Activated effector memory CD4-positive, alpha-beta T cell treated with anti-CD3 and anti-CD28 coated beads, Interleukin-2, amount 50 U/mL, for 16 hours (primary cell): ENCODE data around the gene GATC.

Experiments used
- DNase-seq: peaks from one replicate; pipeline ENCODE4 v3.0.0-alpha.2; 2020

The GATC gene

DNA sequence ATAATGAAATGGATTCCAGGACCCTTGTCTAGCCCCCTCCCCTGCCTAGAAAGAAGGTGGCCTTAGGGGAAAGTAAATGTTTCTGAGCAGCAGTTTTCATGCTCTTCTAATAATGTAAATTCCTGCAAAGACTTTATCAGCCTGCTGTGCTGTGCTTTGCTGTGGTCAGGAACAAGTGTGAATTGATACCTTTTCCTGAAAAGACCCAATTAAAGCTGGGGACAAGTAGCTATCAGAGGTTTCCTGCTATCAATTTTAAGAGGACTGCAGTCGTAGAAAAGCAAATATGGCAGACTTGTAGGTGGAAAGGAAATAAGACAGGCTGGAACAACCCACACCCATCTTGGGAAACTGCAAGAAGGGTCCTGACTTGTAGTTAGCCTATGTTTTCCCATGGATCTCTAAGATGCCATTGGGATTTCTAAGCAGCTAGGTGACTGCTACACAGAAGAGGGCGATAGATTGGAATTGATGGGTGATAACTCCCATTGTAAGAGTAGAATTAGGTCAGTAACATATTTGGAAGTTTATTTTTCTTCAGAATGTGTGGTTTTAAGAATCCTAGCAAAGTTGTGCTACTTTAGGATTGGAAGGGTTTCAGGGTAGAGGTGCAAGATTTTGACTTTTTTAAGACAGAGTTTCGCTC lies 52.7 kb downstream of the GATC start:
- no peak for DNase-seq

DNA sequence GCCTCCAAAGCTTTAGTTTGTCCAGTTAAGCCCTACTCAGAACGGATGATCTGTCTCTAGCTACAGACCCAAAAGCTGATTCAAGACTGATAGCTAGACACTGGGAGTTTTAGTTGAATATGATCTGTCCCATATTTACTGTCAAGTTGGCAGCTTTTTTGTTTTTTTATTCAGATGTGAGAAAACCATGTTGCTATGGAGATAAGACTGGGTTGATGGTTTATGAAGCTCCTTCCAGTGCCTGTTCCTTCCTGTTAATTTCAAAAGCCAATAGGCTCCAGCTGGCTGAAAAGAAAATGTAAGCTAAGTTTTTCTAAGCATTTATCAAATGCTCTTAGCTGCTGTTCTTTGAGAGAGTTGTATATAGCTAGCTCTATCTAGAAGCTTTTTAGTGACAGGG lies 54.3 kb downstream of the GATC start:
- no peak for DNase-seq

DNA sequence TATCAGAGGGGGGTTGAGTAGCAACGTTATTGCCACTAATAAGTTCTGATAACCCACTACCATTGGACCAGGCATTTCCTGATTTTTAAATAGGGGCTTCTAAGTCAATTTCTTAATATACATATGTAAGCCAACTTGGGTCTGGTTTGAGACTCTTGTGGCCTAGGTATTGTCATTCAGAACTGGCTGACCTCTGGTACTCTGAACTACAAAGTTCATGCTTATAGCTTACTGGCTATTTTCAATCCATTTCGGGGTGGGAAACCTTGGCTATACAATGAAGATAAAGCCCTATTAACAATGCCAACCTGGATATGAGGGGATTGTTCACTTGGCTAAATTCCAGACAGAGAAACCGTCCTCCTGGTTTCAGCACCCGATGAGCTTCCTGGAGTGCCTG lies 58.3 kb downstream of the GATC start:
- no peak for DNase-seq

- DNase-seq = no peak
These were observed 62.3 kb downstream of the GATC start for GRCh38 chr12:120508537-120508936.
